Measurements from ENCODE around the gene THOC1.
A peak's percentile ranks its signal among the peaks of the same experiment; 100 is the strongest.

The THOC1 gene

DNA sequence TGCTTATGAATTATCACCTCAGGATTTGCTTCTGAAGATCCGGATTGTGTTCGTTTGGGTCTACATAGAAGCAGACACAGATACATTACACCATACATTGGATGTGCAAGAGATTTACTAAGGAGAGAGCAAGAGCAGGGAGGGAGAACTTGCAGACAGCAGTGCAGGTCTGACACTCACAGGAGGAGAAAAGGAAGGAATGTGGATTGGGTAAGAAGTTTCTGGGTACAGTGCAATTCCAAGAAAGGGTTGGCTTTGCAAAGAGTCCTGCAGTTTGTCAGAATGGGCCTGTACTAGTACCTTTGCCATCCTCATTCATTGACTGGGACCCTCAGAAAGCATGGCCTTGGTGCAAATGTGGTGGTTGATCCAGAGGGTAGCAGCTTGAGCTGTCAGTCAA, 4.8 kb upstream of the THOC1 start:
- Histone ChIP-seq H2AFZ (ENCODE audit: low read depth, low read length) (no peak overlapping the region), H3K9me3 (ENCODE audit: control insufficient read depth, low read length) (no peaks in the 10 kb centered on the region), H3K27ac (ENCODE audit: low read length, poor library complexity, severe bottlenecking) (no peak overlapping the region), H2AK5ac (ENCODE audit: low read length, severe bottlenecking) (no peak overlapping the region), H3K79me1 (replicated peaks; ENCODE audit: low read length, poor library complexity, severe bottlenecking) (peaks cover 10% of the 10 kb centered on the region), H3K9ac (ENCODE audit: low read length) (no peak overlapping the region), H2BK5ac (ENCODE audit: low read depth, low read length, poor library complexity, severe bottlenecking) (no peak overlapping the region), H3K4ac (ENCODE audit: low read depth in 1 of 2, low read length in 2 of 2) (no peak overlapping the region), H4K8ac (ENCODE audit: low read length) (no peak overlapping the region), H3K27me3 (ENCODE audit: control insufficient read depth in 1 of 2, insufficient read depth in 1 of 2, low read length in 2 of 2) (no peaks in the 10 kb centered on the region), H2BK12ac (ENCODE audit: low read length in 2 of 2) (no peak overlapping the region), H3K14ac (ENCODE audit: low read length in 2 of 2) (no peak overlapping the region), H3K4me2 (ENCODE audit: low read length, poor library complexity, severe bottlenecking) (no peak overlapping the region), H2BK120ac (ENCODE audit: low read depth, low read length) (no peak overlapping the region), H3K4me3 (ENCODE audit: insufficient read depth in 1 of 2, low read depth in 1 of 2, low read length in 2 of 2) (no peak overlapping the region), H3K4me1 (ENCODE audit: control insufficient read depth, insufficient read depth, low read depth, low read length) (peaks cover 4% of the 10 kb centered on the region), H4K91ac (ENCODE audit: low read length) (no peak overlapping the region), H3K23ac (ENCODE audit: low read length in 2 of 2) (no peak overlapping the region), H3K18ac (ENCODE audit: low read depth in 1 of 2, low read length in 2 of 2) (no peak overlapping the region), H3K36me3 (ENCODE audit: control insufficient read depth in 1 of 2, insufficient read depth in 2 of 2, low read depth in 1 of 2, low read length in 2 of 2) (no peaks in the 10 kb centered on the region), H2BK15ac (ENCODE audit: low read depth, poor library complexity, severe bottlenecking) (no peak overlapping the region)
- no peak for DNase-seq
- 80% methylated on average over 2 of the region's 2 CpGs for WGBS

DNA sequence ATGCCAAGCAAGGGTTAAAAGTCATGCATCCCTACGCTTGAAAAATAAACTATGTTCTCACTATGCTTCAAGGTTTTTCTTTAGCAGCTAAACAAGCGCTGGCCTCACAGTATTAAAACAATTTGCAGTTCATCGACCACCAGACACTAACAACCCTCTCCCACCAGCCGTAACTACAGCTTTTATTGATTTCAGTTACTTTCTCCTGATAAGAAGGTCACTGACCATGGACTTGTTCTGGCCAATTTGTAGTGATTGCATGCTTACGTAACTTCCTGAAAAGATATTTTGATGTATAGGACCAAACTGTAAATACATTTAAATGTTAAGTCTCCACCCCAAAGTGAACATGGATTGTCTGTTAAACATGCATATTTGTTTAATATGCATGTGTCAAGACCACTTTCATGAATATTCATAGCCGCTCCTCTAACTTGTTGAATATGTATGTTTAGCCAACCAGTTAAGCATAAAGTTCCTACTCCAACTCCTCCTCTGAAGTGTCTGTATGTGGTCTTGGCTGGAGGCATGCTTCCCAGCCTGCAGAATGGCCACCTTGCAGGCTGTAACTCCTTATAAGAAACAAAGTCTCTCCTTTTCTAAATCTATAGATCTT, 1.7 kb upstream of the THOC1 start:
- peaks cover 24% of the 10 kb centered on the region for H3K79me1 ChIP-seq (replicated peaks; ENCODE audit: low read length, poor library complexity, severe bottlenecking)
- WGBS: 71% methylated on average over 5 of the region's 6 CpGs

GRCh38 chr18:267380-267687, 513 bp downstream of the THOC1 start:
- H3K4me2 ChIP-seq (ENCODE audit: low read length, poor library complexity, severe bottlenecking): peak overlapping the region; percentile 90
- H3K4me3 ChIP-seq (ENCODE audit: insufficient read depth in 1 of 2, low read depth in 1 of 2, low read length in 2 of 2): peak overlapping the region; percentile 87 to 95
- H3K9me3 ChIP-seq (ENCODE audit: control insufficient read depth, low read length): no peaks in the 10 kb centered on the region
- DNase-seq: no peak
- peak overlapping the region; percentile 78 for H4K8ac ChIP-seq (ENCODE audit: low read length)
- no peak overlapping the region for H4K91ac ChIP-seq (ENCODE audit: low read length)
- H3K27ac ChIP-seq (ENCODE audit: low read length, poor library complexity, severe bottlenecking): no peak overlapping the region
- H2BK15ac ChIP-seq (ENCODE audit: low read depth, poor library complexity, severe bottlenecking): no peak overlapping the region
- H2AK5ac ChIP-seq (ENCODE audit: low read length, severe bottlenecking): no peak overlapping the region
- no peak overlapping the region for H2BK120ac ChIP-seq (ENCODE audit: low read depth, low read length)
- H3K79me1 ChIP-seq (replicated peaks; ENCODE audit: low read length, poor library complexity, severe bottlenecking): peaks cover 27% of the 10 kb centered on the region
- H3K27me3 ChIP-seq (ENCODE audit: control insufficient read depth in 1 of 2, insufficient read depth in 1 of 2, low read length in 2 of 2): no peaks in the 10 kb centered on the region
- H3K36me3 ChIP-seq (ENCODE audit: control insufficient read depth in 1 of 2, insufficient read depth in 2 of 2, low read depth in 1 of 2, low read length in 2 of 2): peaks cover 0 to 27% of the 10 kb centered on the region in 2 experiments
- no peak overlapping the region for H2BK5ac ChIP-seq (ENCODE audit: low read depth, low read length, poor library complexity, severe bottlenecking)
- no peak overlapping the region for H3K23ac ChIP-seq (ENCODE audit: low read length in 2 of 2)
- H2AFZ ChIP-seq (ENCODE audit: low read depth, low read length): peak overlapping the region; percentile 96
- peaks cover 7% of the 10 kb centered on the region for H3K4me1 ChIP-seq (ENCODE audit: control insufficient read depth, insufficient read depth, low read depth, low read length)
- peak overlapping the region in 1 of 2 experiments; percentile 39 for H2BK12ac ChIP-seq (ENCODE audit: low read length in 2 of 2)
- peak overlapping the region in 1 of 2 experiments; percentile 88 for H3K14ac ChIP-seq (ENCODE audit: low read length in 2 of 2)
- H3K18ac ChIP-seq (ENCODE audit: low read depth in 1 of 2, low read length in 2 of 2): no peak overlapping the region
- H3K9ac ChIP-seq (ENCODE audit: low read length): peak overlapping the region; percentile 99
- whole genome bisulfite sequencing: 0% methylated on average over 3 of the region's 9 CpGs
- H3K4ac ChIP-seq (ENCODE audit: low read depth in 1 of 2, low read length in 2 of 2): peak overlapping the region in 1 of 2 experiments; percentile 87

More for the DNA sequence above, 1.7 kb upstream of the THOC1 start:
- H2BK12ac ChIP-seq (ENCODE audit: low read length in 2 of 2): no peak overlapping the region
- no peaks in the 10 kb centered on the region for H3K9me3 ChIP-seq (ENCODE audit: control insufficient read depth, low read length)
- no peak overlapping the region for H2AK5ac ChIP-seq (ENCODE audit: low read length, severe bottlenecking)
- H3K4me1 ChIP-seq (ENCODE audit: control insufficient read depth, insufficient read depth, low read depth, low read length): peaks cover 7% of the 10 kb centered on the region
- no peak overlapping the region for H2BK15ac ChIP-seq (ENCODE audit: low read depth, poor library complexity, severe bottlenecking)
- H3K4me2 ChIP-seq (ENCODE audit: low read length, poor library complexity, severe bottlenecking): no peak overlapping the region
- peaks cover 0 to 7% of the 10 kb centered on the region in 2 experiments for H3K36me3 ChIP-seq (ENCODE audit: control insufficient read depth in 1 of 2, insufficient read depth in 2 of 2, low read depth in 1 of 2, low read length in 2 of 2)
- H4K8ac ChIP-seq (ENCODE audit: low read length): no peak overlapping the region
- no peak overlapping the region for H2AFZ ChIP-seq (ENCODE audit: low read depth, low read length)
- H4K91ac ChIP-seq (ENCODE audit: low read length): no peak overlapping the region
- no peak overlapping the region for H2BK5ac ChIP-seq (ENCODE audit: low read depth, low read length, poor library complexity, severe bottlenecking)
- H3K14ac ChIP-seq (ENCODE audit: low read length in 2 of 2): no peak overlapping the region
- no peak overlapping the region for H3K4me3 ChIP-seq (ENCODE audit: insufficient read depth in 1 of 2, low read depth in 1 of 2, low read length in 2 of 2)
- no peak overlapping the region for H3K9ac ChIP-seq (ENCODE audit: low read length)
- no peaks in the 10 kb centered on the region for H3K27me3 ChIP-seq (ENCODE audit: control insufficient read depth in 1 of 2, insufficient read depth in 1 of 2, low read length in 2 of 2)
- H3K18ac ChIP-seq (ENCODE audit: low read depth in 1 of 2, low read length in 2 of 2): no peak overlapping the region
- no peak overlapping the region for H3K4ac ChIP-seq (ENCODE audit: low read depth in 1 of 2, low read length in 2 of 2)
- DNase-seq: no peak
- no peak overlapping the region for H3K23ac ChIP-seq (ENCODE audit: low read length in 2 of 2)
- no peak overlapping the region for H2BK120ac ChIP-seq (ENCODE audit: low read depth, low read length)
- no peak overlapping the region for H3K27ac ChIP-seq (ENCODE audit: low read length, poor library complexity, severe bottlenecking)

DNA sequence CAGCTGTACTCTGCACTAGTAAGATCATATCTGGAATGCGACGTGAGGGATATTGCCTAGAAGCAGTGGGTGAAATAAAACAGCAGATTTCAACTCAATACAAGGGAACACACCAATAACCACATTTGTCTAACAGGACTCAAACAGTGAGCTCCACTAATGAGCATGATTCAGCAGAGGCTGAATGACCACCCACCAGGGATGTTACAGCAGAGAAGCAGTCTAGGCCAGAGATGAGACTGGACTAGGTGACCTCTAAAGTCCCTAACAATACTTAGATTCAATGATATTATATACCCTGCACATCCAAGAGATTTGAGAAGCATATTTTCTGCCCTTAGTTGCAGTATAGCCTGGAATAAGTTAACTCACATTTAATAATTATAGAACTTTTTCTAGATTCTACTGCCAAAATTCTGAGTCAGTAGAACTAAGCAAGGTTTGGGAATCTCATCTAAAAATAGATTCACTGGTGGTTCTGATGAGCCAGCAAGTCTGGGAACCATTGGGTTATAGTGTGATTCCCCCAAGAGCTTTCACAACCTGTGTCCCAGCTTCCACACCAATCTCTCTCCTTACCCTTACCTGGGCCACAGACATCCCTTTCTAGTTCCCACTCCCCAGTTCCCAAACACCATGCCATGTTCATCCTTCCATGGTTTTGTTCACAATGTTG, 6.3 kb downstream of the THOC1 start:
- no peak overlapping the region for H2BK5ac ChIP-seq (ENCODE audit: low read depth, low read length, poor library complexity, severe bottlenecking)
- H2AK5ac ChIP-seq (ENCODE audit: low read length, severe bottlenecking): no peak overlapping the region
- peak overlapping the region in 1 of 2 experiments; percentile 38 for H3K4me3 ChIP-seq (ENCODE audit: insufficient read depth in 1 of 2, low read depth in 1 of 2, low read length in 2 of 2)
- no peak for DNase-seq
- H2BK12ac ChIP-seq (ENCODE audit: low read length in 2 of 2): no peak overlapping the region
- H3K4me2 ChIP-seq (ENCODE audit: low read length, poor library complexity, severe bottlenecking): no peak overlapping the region
- H3K27ac ChIP-seq (ENCODE audit: low read length, poor library complexity, severe bottlenecking): no peak overlapping the region
- peak overlapping the region; percentile 64 for H3K9ac ChIP-seq (ENCODE audit: low read length)
- H3K9me3 ChIP-seq (ENCODE audit: control insufficient read depth, low read length): no peaks in the 10 kb centered on the region
- H4K91ac ChIP-seq (ENCODE audit: low read length): no peak overlapping the region
- H3K27me3 ChIP-seq (ENCODE audit: control insufficient read depth in 1 of 2, insufficient read depth in 1 of 2, low read length in 2 of 2): no peaks in the 10 kb centered on the region
- H3K4ac ChIP-seq (ENCODE audit: low read depth in 1 of 2, low read length in 2 of 2): no peak overlapping the region
- peaks cover 11% of the 10 kb centered on the region for H3K79me1 ChIP-seq (replicated peaks; ENCODE audit: low read length, poor library complexity, severe bottlenecking)
- no peak overlapping the region for H2BK120ac ChIP-seq (ENCODE audit: low read depth, low read length)
- H4K8ac ChIP-seq (ENCODE audit: low read length): no peak overlapping the region
- no peak overlapping the region for H3K23ac ChIP-seq (ENCODE audit: low read length in 2 of 2)
- peaks cover 0 to 70% of the 10 kb centered on the region in 2 experiments for H3K36me3 ChIP-seq (ENCODE audit: control insufficient read depth in 1 of 2, insufficient read depth in 2 of 2, low read depth in 1 of 2, low read length in 2 of 2)
- H2BK15ac ChIP-seq (ENCODE audit: low read depth, poor library complexity, severe bottlenecking): no peak overlapping the region
- no peak overlapping the region for H3K14ac ChIP-seq (ENCODE audit: low read length in 2 of 2)
- no peak overlapping the region for H3K18ac ChIP-seq (ENCODE audit: low read depth in 1 of 2, low read length in 2 of 2)
- 83% methylated on average over 2 of the region's 2 CpGs for WGBS
- H2AFZ ChIP-seq (ENCODE audit: low read depth, low read length): no peak overlapping the region
- H3K4me1 ChIP-seq (ENCODE audit: control insufficient read depth, insufficient read depth, low read depth, low read length): peaks cover 2% of the 10 kb centered on the region
